Activated naive CD4-positive, alpha-beta T cell treated with anti-CD3 and anti-CD28 coated beads, Interleukin-2, amount 50 U/mL, for 16 hours (primary cell): Measurements from ENCODE around the gene CDK5RAP3.
A peak's percentile ranks its signal among the peaks of the same experiment; 100 is the strongest.
"Not testable (repeated sequence)": the region's sequence is repeated elsewhere in the genome, so short reads cannot be mapped to it uniquely, and the experiment has no call there.

Source experiments
- DNase-seq: peaks from one replicate; pipeline ENCODE4 v3.0.0-alpha.2; 2020

CDK5RAP3 gene

GRCh38 chr17:48001197-48001596, 30.3 kb downstream of the CDK5RAP3 start:
- no peak for DNase-seq

- DNase-seq, result not testable (repeated sequence)
Observed at GRCh38 chr17:48001657-48002056, 30.7 kb downstream of the CDK5RAP3 start.

- DNase-seq, result no peak
Observed at GRCh38 chr17:48002266-48002915, 31.5 kb downstream of the CDK5RAP3 start.

DNA sequence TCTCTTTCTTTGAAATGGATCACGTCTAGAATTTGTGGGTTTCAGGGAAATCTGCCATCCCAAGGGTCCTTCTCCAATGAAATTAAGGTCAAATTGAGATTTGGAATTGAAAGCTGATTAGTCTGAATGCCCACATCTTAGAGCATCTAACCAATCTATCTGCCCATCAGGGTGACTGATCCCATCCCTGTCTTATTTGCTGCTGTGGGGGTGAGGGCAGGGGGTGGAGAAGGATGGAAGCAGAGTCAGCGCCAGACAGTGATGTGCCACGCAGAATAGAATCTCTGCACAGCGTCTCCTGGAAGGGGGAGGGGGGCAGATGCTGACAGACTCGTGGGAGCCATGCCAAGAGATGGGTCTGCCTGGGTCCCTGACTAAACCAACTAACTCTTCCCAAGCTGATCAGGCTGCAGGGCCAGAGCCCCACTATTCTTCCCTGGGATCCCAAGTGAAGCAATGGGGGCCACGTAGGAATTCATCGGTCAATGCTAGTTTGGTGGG, 32.1 kb downstream of the CDK5RAP3 start:
- DNase-seq, result no peak

GRCh38 chr17:48003417-48004151, 32.7 kb downstream of the CDK5RAP3 start:
- no peak for DNase-seq

DNA sequence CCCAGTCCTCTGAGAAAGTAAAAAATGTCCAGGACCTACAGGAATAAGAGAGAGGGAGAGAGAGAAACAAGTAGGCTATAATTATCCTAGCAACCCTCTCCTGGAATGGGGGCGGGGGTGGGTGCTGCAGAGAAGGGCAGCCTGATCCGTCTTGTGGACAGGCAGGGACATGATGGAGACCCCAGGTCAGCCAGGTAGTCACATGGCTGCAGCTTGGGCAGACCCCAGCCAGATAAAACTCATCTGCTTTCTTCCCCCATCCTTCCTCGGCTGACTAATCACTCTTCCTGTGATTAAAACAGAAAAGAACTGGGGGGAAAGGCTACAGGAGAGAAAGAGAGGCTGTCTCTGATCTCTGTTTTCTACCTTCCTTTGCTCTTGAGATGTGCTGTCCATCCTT, 34.1 kb downstream of the CDK5RAP3 start:
- no peak for DNase-seq

- no peak for DNase-seq
Observed at GRCh38 chr17:48006936-48007709, 36.2 kb downstream of the CDK5RAP3 start.

DNA sequence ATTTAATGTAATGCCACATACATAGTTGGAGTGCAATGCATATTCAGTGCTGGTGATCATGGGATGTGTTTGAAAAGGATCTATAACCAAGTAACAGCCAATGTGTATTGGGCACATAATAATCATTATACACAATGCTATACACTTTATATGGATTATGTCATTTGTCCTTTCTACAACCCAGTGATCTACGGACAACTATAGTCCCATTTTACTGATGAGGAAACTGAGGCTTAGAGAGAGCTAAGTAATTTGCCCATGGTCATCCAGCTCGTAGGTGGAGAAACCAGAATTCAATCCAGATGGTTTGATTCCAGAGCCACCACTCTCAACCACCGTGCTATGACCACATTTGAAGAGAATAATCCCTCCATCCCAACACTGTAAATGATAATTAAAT, 39.3 kb downstream of the CDK5RAP3 start:
- DNase-seq, result no peak

- peak; percentile 51 for DNase-seq
Observed at GRCh38 chr17:48011405-48012150, 40.7 kb downstream of the CDK5RAP3 start.

GRCh38 chr17:48012151-48012520, 41.2 kb downstream of the CDK5RAP3 start:
- DNase-seq, result peak; percentile 64

DNA sequence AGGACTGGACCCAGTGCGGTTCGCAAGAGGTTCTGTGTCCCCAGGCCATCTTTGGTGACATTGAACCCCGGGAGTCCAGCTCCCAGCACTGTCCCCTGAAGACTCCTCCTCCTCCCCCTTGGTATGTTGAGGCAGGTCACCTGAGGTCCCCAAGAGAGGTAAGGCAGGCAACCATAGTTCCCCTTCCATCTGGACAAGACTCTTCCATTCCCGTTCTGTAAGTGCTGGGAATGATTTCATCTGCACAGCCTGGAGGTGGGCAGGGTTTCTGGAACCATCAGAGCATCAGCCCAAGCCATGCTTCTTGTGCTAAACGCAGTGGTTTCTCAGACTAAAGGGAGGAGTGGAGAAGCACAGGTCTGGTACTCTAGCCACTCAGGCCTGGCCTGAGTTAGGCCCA, 41.7 kb downstream of the CDK5RAP3 start:
- DNase-seq, result no peak

DNA sequence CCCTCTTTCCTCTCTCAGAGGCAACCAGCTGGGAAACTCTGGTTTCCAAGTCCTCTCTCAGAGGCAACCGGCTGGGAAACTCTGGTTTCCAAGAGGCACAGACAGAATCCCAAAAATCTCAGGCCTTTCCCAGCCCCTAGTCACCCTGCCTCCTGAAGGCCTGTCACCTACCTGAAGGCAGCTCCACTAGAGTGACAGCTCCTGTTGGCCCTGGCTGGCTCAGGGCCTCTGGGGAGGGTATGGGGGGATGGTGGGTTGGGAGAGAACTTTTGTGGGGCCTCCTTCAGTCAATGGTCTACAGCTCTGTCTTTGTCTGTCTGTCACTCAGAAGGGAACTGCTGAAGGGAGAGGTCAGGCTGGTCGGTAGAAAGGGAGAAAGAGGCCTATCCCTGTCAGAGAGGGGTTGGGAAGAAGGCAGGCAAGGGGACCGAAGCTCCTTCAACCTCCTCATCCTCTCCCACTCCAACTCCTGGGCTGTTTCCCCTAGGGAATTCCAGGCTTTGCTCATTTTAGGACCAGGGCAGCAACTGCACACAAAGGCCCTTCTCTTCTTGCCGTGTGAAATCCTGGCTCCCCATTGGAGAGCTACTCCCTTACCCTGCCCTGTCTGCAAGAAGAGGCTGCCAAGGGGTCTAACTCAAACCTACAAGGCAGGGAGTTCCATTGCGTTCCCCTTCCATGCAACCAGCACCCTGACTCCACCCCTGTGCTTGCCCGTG, 43.1 kb downstream of the CDK5RAP3 start:
- no peak for DNase-seq

DNA sequence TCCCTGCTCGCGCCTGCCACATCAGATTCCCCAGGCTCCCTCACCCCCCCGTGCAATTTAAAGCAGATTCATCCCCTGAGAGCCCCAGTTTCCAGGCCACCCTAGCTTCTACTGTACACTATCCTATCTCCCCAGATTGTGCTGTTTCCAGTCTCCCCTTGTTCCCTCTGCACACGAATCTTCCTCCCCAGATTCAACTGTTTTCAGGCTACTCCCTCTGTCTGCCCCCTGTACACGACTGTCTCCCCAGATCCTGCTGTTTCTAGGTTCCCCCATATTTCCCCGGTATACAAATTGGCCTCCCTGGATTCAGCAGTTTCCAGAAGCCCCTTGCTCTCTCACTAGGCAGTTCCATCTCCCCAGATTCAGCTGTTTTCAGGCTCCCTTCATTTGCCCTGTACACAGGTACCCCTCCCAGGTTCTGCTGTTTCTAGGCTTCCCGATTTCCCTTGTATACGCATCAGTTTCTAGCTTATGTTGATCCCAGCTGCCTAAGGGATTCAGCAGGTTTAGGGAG, 43.7 kb downstream of the CDK5RAP3 start:
- DNase-seq, result no peak

DNA sequence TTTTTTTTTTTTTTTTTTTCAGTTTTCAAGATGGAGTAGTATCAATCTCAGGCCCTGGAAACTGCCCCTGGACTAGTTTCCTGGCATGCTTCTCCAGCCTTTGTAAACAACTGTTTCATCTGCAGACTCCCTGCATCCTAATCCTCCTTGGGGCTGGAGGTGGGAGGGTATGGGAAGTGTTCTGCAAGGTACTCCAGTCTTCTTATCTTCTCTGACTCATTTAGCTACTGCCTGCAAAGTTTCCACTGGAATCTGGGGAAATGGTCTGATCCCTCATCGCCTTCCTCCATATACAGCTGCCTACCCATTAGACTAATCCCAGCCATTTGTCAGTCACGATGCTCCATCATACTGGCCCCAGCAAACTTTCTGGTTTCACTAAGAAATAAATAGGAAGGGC, 45.2 kb downstream of the CDK5RAP3 start:
- DNase-seq, result no peak

DNA sequence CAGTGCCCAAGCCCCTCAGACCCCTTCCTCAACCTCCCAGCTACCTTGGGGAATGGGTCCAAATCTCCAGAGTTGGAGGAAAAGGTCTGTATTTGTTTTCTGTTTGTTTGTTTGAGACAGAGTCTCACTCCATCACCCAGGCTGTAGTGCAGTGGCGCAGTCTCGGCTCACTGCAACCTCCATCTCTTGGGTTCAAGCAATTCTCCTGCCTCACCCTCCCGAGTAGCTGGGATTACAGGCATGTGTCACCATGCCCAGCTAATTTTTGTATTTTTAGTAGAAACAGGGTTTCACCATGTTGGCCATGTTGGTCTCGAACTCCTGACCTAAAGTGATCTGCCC, 46.9 kb downstream of the CDK5RAP3 start:
- not testable (repeated sequence) for DNase-seq

DNA sequence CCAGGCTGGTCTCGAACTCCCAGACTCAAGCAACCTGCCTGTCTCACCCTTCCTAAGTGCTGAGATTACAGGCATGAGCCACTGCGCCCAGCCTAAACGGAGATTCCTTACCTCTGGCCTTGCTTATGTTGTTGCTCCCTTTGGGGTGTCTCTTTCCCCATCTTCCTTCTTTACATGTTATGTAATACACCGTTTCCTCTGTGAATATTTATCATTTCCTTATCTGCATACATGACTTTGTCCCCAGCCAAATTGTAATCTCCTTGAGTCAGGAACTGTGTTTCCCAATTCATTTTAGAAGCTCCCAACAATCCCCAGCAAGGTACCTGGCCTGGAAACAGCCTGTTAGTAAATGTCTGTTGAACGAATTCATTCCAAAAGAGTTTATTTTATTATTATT, 51.0 kb downstream of the CDK5RAP3 start:
- no peak for DNase-seq

DNA sequence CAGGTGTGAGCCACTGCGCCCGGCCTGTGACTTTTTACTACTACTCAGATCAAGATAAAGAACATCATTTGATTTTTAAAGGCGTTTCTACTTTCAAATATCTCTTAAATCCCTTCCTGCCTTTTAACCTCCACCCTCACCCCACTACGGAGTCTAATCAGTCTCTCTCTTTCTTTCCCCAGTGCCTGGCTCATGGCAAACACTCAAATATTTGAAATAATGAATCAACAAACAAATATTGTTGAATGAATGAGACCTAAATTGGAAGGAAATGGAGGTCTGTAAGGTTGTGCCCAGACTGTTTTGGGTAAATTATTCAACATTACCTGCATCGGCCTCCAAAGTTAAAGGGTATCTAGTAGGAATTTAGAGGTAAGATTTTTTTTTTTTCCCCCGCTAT, 52.0 kb downstream of the CDK5RAP3 start:
- DNase-seq, result no peak

DNA sequence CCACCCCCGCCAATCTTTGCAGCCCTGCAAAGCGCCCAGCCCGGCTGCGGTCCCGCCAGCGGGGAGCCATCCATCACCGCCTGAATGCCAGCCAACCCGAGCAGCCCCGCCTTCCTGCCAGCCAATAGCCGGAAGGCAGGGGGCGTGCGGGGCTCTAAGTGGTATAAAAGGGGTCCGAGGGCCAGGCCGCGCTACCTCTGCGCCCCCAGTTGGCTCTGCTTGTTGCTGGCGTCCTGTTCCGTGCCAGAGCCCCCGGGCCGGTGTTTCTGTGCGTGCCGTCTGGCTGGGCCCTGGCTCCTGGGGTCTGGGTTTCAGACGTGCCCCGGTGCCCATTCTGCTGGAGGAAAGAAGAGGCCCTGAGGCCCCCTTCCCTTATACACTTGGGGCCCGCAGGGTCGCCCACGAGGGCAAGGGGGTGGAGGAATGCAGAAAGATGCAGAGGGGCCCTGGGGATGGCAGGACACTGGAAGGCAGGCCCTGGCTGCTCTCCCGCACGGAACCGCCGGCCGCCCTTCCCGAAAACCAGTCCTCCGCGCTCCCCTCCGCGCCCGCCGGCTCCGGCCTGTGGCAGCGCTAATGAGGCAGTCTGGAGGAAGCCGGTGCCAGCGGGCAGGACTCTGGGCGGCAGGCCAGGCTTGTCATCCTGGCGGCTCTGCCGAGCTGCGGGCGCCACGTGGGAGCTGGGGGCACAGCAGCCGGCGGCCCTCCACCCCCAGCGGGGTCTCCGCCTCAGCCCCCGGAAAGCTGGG, 52.7 kb downstream of the CDK5RAP3 start:
- DNase-seq, result peak; percentile 42

DNA sequence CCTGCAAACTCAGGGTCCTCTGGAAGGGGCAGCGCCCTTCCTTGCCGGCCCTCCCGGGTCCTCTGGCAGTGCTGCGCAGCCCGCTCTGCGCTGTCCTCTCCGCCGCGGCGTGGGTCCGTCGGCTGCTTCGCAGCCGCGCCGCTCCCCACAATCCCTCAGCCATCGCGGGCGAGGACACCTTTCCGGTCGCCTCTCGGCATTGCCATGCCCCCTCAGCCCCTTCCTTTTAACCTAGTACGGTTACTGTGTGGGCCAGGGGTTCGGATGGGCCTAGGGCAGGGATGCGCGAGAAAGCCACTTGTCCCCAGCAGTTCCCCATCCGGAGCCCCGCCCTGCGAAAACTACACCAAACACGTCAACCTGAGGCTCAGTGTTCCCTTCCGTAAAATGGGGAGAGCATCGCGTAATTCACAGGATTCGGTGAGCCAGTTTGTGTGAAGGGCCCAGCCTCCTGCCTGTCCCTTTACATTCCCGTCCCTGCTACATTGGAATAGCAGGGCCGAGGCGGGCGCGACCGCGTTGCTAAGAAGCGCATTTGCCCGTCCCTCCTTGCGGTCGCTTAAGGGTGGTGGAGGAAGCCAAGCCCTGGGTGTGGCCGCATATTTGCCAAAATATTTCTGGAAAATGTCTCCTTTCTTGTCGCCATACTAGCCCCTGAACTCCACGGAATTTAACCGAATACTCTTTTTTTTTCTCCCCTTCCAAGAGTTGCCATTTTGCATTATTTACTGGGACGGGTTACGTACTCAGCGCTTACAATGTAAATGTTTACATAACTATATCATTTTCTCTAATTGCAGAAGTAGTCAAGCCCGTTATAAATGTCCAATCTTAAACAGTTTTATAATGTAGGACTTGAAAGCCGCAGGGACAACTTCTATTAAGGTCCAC, 53.5 kb downstream of the CDK5RAP3 start:
- peak; percentile 31 for DNase-seq
